ENCODE measurements around the gene AGBL1.

GRCh38 chr15:86139828-86140227 is 60.2 kb downstream of the AGBL1 start:
- TF ChIP-seq EZH2 (IDR thresholded peaks at IDR 0.05; ENCODE audit: borderline replicate concordance, low read depth, low read length, severe bottlenecking) = no peak
- TF ChIP-seq CTCF (IDR thresholded peaks at IDR 0.05; ENCODE audit: borderline replicate concordance, extremely low read depth, low read length, poor library complexity, severe bottlenecking) = no peak

Measured in DND-41 (cell line).